ENCODE data around the gene PLOD3. TPM values are rescaled to one million over a fixed set of nuclear protein-coding genes. Genes with fewer than 3 reads are reported as not detected.

PLOD3 gene
- total and polyA plus RNA-seq, 10 donors: 20.4 to 72.5 (median 50.3) TPM

- H3K4me1 ChIP-seq: peaks cover 47 to 84% (median 69%) of the 10 kb centered on the region in 6 donors
- H3K36me3 ChIP-seq: no peaks in the 10 kb centered on the region
- WGBS, 5 donors: 3 to 12% (median 6%) methylated on average over 12 of the region's 12 CpGs
- intact Hi-C loops (cut with DNase I; ENCODE audit: low total_unique reads): no loop called here
- no peak overlapping the region for H3K27ac ChIP-seq
- TF ChIP-seq POLR2AphosphoS5 (IDR thresholded peaks at IDR 0.05) (no peak), POLR2A (IDR thresholded peaks at IDR 0.05) (no peak), CTCF (IDR thresholded peaks at IDR 0.05 in 8 of 11, conservative IDR thresholded peaks at IDR 0.05 in 3 of 11) (no peak)
- H3K9me3 ChIP-seq: peaks cover 0 to 6% (median 0%) of the 10 kb centered on the region in 8 donors
- H3K27me3 ChIP-seq (replicated peaks in 1 of 7): peaks cover 16 to 100% (median 100%) of the 10 kb centered on the region in 7 donors
- no peak overlapping the region for H3K4me3 ChIP-seq
- no peak for DNase-seq
Measured at GRCh38 chr7:101167645-101168411, 49.6 kb downstream of the PLOD3 start.

- TF ChIP-seq POLR2A (IDR thresholded peaks at IDR 0.05) (no peak), CTCF (IDR thresholded peaks at IDR 0.05 in 8 of 11, conservative IDR thresholded peaks at IDR 0.05 in 3 of 11) (no peak), POLR2AphosphoS5 (IDR thresholded peaks at IDR 0.05) (no peak)
- intact Hi-C loops (cut with DNase I; ENCODE audit: low total_unique reads): no loop called here
- no peak for DNase-seq
- no peaks in the 10 kb centered on the region for H3K36me3 ChIP-seq
- H3K4me3 ChIP-seq: no peak overlapping the region
- peaks cover 0 to 6% (median 0%) of the 10 kb centered on the region in 8 donors for H3K9me3 ChIP-seq
- H3K27ac ChIP-seq: no peak overlapping the region
- peaks cover 9 to 100% (median 100%) of the 10 kb centered on the region in 7 donors for H3K27me3 ChIP-seq (replicated peaks in 1 of 7)
- WGBS, 5 donors: 1 to 2% (median 2%) methylated on average over 18 to 19 of the region's 19 CpGs
- H3K4me1 ChIP-seq: peaks cover 45 to 84% (median 69%) of the 10 kb centered on the region in 6 donors
Measured at GRCh38 chr7:101166909-101167644, 50.3 kb downstream of the PLOD3 start.

GRCh38 chr7:101166648-101166908 is 50.8 kb downstream of the PLOD3 start:
- TF ChIP-seq CTCF (IDR thresholded peaks at IDR 0.05 in 8 of 11, conservative IDR thresholded peaks at IDR 0.05 in 3 of 11) (no peak), POLR2A (IDR thresholded peaks at IDR 0.05) (no peak)
- Histone ChIP-seq H3K27ac (no peak overlapping the region), H3K27me3 (replicated peaks in 1 of 7) (peaks cover 5 to 100% (median 95%) of the 10 kb centered on the region in 7 donors), H3K4me3 (no peak overlapping the region), H3K4me1 (peaks cover 41 to 83% (median 64%) of the 10 kb centered on the region in 6 donors), H3K9me3 (peaks cover 0 to 6% (median 0%) of the 10 kb centered on the region in 8 donors), H3K36me3 (no peaks in the 10 kb centered on the region)
- intact Hi-C loops (cut with DNase I; ENCODE audit: low total_unique reads): no loop called here
- DNase-seq: no peak
- WGBS, 5 donors: 0 to 5% (median 3%) methylated on average over 9 to 11 of the region's 11 CpGs
